Measurements from ENCODE around the gene SLC35D2.
A peak's percentile ranks its signal among the peaks of the same experiment; 100 is the strongest.
"Not testable (repeated sequence)": the region's sequence is repeated elsewhere in the genome, so short reads cannot be mapped to it uniquely, and the experiment has no call there.

SLC35D2 gene

GRCh38 chr9:96350866-96351265, 32.6 kb downstream of the SLC35D2 start:
- no peak for DNase-seq

- no peak for DNase-seq
These were observed 35.2 kb downstream of the SLC35D2 start for GRCh38 chr9:96348261-96348660.

- no peak for DNase-seq
These were observed 38.0 kb downstream of the SLC35D2 start for GRCh38 chr9:96345551-96345950.

- peak; percentile 82 for DNase-seq
These were observed 38.9 kb downstream of the SLC35D2 start for GRCh38 chr9:96344458-96345180.

GRCh38 chr9:96343515-96344360, 39.8 kb downstream of the SLC35D2 start:
- no peak for DNase-seq

GRCh38 chr9:96342571-96343245, 40.8 kb downstream of the SLC35D2 start:
- no peak for DNase-seq

GRCh38 chr9:96340707-96341106, 42.8 kb downstream of the SLC35D2 start:
- no peak for DNase-seq

GRCh38 chr9:96338299-96338698, 45.2 kb downstream of the SLC35D2 start:
- DNase-seq, result no peak

- DNase-seq, result no peak
These were observed 49.6 kb downstream of the SLC35D2 start for GRCh38 chr9:96333958-96334357.

GRCh38 chr9:96331236-96331947, 52.1 kb downstream of the SLC35D2 start:
- DNase-seq, result peak; percentile 46

GRCh38 chr9:96327694-96328352, 55.7 kb downstream of the SLC35D2 start:
- DNase-seq, result peak; percentile 72

- DNase-seq, result no peak
These were observed 60.3 kb downstream of the SLC35D2 start for GRCh38 chr9:96323169-96323568.

- not testable (repeated sequence) for DNase-seq
These were observed 60.8 kb downstream of the SLC35D2 start for GRCh38 chr9:96322736-96323135.

- DNase-seq, result not testable (repeated sequence)
These were observed 61.3 kb downstream of the SLC35D2 start for GRCh38 chr9:96322210-96322609.

GRCh38 chr9:96321515-96321914, 62.0 kb downstream of the SLC35D2 start:
- no peak for DNase-seq

GRCh38 chr9:96320749-96321280, 62.7 kb downstream of the SLC35D2 start:
- DNase-seq, result no peak

GRCh38 chr9:96318921-96319565, 64.5 kb downstream of the SLC35D2 start:
- DNase-seq, result no peak

- peak; percentile 54 for DNase-seq
These were observed 66.1 kb downstream of the SLC35D2 start for GRCh38 chr9:96317335-96317980.

- DNase-seq, result no peak
These were observed 73.7 kb downstream of the SLC35D2 start for GRCh38 chr9:96309850-96310249.

- not testable (repeated sequence) for DNase-seq
These were observed 76.6 kb downstream of the SLC35D2 start for GRCh38 chr9:96306958-96307357.

GRCh38 chr9:96305171-96305570, 78.3 kb downstream of the SLC35D2 start:
- no peak for DNase-seq
